NT2/D1 (cell line): ENCODE results near the gene JAKMIP2.

Experiments used
- SUZ12 ChIP-seq: IDR thresholded peaks from 2 replicates; pipeline ENCODE4 v1.6.1; 2011; ENCODE audit not compliant: insufficient read length, insufficient read depth; ENCODE audit errors: extremely low read depth
- YY1 ChIP-seq: IDR thresholded peaks from 2 replicates; pipeline ENCODE4 v1.6.1; 2011; ENCODE audit not compliant: insufficient read length, insufficient read depth
- ZNF274 ChIP-seq: IDR thresholded peaks from 2 replicates; pipeline ENCODE4 v1.6.1; 2011; ENCODE audit warnings: mild to moderate bottlenecking, low read depth, low read length

DNA sequence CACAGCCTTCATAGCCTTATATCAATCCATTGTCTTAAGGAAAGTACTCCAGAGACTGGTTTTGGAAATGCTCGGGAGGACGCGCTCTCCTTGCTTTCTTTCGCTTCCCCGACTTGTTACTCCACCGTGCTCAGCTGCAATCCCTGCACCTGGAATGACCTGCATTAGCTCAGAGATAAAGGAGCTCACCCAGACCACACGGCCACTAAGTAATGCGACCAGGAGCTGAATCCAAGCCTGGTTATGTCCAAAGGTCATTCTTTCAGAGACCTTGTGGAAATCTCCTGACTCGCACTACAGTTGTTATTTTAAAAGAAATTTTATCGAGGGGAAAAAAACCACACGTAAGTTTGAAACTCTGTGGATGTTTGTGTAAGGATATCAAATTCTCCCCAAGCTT, 137.3 kb downstream of the JAKMIP2 start:
- TF ChIP-seq ZNF274, result no peak
- TF ChIP-seq SUZ12, result no peak
- no peak for TF ChIP-seq YY1
